Uterus (tissue), 2 donors: ENCODE results near the gene ADGRL3.

ENCODE experiments used
- POLR2A ChIP-seq, 2 donors: fragments of 450-650 bp; IDR thresholded peaks; one replicate each; pipeline ENCODE4 v1.6.1; 2016; ENCODE audit warnings: antibody characterized with exemption in 2 of 2, mild to moderate bottlenecking in 1 of 2, moderate library complexity in 1 of 2
- TF ChIP-seq, protein P1 (sequence below), 4 experiments: fragments of 200-600 bp in 2 of 4; fragments of 450-650 bp in 2 of 4; sonication (generic) in 2 of 4; IDR thresholded peaks; one replicate each; pipeline ENCODE4 v1.5.1; 2016 to 2019; ENCODE audit warnings: antibody characterized with exemption in 4 of 4, mild to moderate bottlenecking in 2 of 4, moderate library complexity in 1 of 4

- TF ChIP-seq, protein P1, sequence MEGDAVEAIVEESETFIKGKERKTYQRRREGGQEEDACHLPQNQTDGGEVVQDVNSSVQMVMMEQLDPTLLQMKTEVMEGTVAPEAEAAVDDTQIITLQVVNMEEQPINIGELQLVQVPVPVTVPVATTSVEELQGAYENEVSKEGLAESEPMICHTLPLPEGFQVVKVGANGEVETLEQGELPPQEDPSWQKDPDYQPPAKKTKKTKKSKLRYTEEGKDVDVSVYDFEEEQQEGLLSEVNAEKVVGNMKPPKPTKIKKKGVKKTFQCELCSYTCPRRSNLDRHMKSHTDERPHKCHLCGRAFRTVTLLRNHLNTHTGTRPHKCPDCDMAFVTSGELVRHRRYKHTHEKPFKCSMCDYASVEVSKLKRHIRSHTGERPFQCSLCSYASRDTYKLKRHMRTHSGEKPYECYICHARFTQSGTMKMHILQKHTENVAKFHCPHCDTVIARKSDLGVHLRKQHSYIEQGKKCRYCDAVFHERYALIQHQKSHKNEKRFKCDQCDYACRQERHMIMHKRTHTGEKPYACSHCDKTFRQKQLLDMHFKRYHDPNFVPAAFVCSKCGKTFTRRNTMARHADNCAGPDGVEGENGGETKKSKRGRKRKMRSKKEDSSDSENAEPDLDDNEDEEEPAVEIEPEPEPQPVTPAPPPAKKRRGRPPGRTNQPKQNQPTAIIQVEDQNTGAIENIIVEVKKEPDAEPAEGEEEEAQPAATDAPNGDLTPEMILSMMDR (IDR thresholded peaks at IDR 0.05) = no peak
- TF ChIP-seq POLR2A (IDR thresholded peaks at IDR 0.05) = no peak
Measured at GRCh38 chr4:61889117-61889516, 689.0 kb downstream of the ADGRL3 start.
